ENCODE measurements around the gene URI1. TPM values are rescaled to one million over a fixed set of nuclear protein-coding genes. Genes with fewer than 3 reads are reported as not detected.
A peak's percentile ranks its signal among the peaks of the same experiment; 100 is the strongest.

The URI1 gene
- total RNA-seq, 2 donors from 2014 or later, result 49.6 to 59.7 TPM

- H3K36me3 Mint-ChIP-seq (ENCODE audit: low read depth), result no peaks in the 10 kb centered on the region
- no peak overlapping the region for H3K27ac Mint-ChIP-seq
- Histone ChIP-seq H3K9me3 (ENCODE audit: control insufficient read depth, low read length) (no peaks in the 10 kb centered on the region), H3K9ac (ENCODE audit: extremely low read depth, low read length, poor library complexity, severe bottlenecking) (no peak overlapping the region), H3K4me1 (ENCODE audit: control insufficient read depth, insufficient read depth, low read length) (no peaks in the 10 kb centered on the region), H3K4me3 (ENCODE audit: low read length) (no peak overlapping the region), H3K27me3 (ENCODE audit: control insufficient read depth, insufficient read depth, low read length, poor library complexity, severe bottlenecking) (no peaks in the 10 kb centered on the region), H3K27ac (ENCODE audit: low read depth, low read length) (no peak overlapping the region), H3K36me3 (ENCODE audit: control insufficient read depth, insufficient read depth, low read length) (no peaks in the 10 kb centered on the region)
- DNase-seq, result peak; percentile 23
- 88 to 90% methylated on average over 12 to 19 of the region's 19 CpGs for WGBS, 2 experiments (ENCODE audit: insufficient coverage in 1 of 2, insufficient read length in 1 of 2)
- TF ChIP-seq, protein P1, sequence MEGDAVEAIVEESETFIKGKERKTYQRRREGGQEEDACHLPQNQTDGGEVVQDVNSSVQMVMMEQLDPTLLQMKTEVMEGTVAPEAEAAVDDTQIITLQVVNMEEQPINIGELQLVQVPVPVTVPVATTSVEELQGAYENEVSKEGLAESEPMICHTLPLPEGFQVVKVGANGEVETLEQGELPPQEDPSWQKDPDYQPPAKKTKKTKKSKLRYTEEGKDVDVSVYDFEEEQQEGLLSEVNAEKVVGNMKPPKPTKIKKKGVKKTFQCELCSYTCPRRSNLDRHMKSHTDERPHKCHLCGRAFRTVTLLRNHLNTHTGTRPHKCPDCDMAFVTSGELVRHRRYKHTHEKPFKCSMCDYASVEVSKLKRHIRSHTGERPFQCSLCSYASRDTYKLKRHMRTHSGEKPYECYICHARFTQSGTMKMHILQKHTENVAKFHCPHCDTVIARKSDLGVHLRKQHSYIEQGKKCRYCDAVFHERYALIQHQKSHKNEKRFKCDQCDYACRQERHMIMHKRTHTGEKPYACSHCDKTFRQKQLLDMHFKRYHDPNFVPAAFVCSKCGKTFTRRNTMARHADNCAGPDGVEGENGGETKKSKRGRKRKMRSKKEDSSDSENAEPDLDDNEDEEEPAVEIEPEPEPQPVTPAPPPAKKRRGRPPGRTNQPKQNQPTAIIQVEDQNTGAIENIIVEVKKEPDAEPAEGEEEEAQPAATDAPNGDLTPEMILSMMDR (conservative IDR thresholded peaks at IDR 0.05), result no peak
- no peaks in the 10 kb centered on the region for H3K9me3 Mint-ChIP-seq
- H3K27me3 Mint-ChIP-seq (ENCODE audit: insufficient read depth), result peaks cover 2% of the 10 kb centered on the region
- H3K4me3 Mint-ChIP-seq, result no peak overlapping the region
- H3K4me1 Mint-ChIP-seq, result no peaks in the 10 kb centered on the region
These were observed 122.3 kb downstream of the URI1 start for GRCh38 chr19:30064348-30064699.

DNA sequence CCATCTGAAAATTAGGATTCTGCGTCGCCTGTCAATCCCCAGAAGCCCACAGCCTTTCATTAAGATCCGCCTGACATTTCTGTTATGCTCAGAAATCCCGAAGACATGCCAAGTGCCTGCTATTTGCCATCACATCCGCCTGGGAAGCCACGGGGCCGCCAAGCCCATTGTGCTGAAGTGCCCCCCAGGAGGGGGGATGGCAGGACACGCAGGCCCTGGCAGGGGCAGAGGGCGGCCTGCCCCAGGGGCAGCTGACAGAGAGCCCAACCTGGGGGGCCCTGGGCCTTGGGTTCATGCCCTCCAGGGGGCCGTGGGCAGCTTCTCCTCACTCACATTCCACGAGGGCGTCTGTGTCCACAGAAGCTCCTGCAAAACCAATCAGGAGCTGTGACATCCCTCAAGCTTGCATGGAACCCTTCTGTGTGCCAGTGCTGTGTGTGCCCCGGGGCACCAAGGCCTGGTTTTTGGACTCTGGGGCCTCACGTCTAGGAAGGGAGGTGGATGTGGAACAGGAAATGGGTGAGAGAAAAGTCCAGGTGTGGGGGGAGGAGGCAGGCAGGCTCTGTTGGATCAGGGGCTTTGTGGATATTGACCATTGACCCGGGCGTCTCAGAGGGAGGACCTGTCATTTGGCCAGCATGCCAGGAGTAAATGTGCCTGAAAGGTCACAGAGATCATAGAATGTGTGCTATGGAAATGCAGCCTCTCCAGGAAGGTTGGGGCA lies 122.9 kb downstream of the URI1 start:
- Mint-ChIP-seq H3K27me3 (ENCODE audit: insufficient read depth) (peaks cover 2% of the 10 kb centered on the region), H3K27ac (no peak overlapping the region), H3K4me1 (no peaks in the 10 kb centered on the region), H3K9me3 (no peaks in the 10 kb centered on the region), H3K36me3 (ENCODE audit: low read depth) (no peaks in the 10 kb centered on the region), H3K4me3 (no peak overlapping the region)
- H3K4me1 ChIP-seq (ENCODE audit: control insufficient read depth, insufficient read depth, low read length), result no peaks in the 10 kb centered on the region
- TF ChIP-seq, protein P1 (conservative IDR thresholded peaks at IDR 0.05), result no peak
- no peaks in the 10 kb centered on the region for H3K9me3 ChIP-seq (ENCODE audit: control insufficient read depth, low read length)
- DNase-seq, result peak; percentile 26
- H3K27me3 ChIP-seq (ENCODE audit: control insufficient read depth, insufficient read depth, low read length, poor library complexity, severe bottlenecking), result no peaks in the 10 kb centered on the region
- no peak overlapping the region for H3K9ac ChIP-seq (ENCODE audit: extremely low read depth, low read length, poor library complexity, severe bottlenecking)
- no peak overlapping the region for H3K27ac ChIP-seq (ENCODE audit: low read depth, low read length)
- H3K4me3 ChIP-seq (ENCODE audit: low read length), result no peak overlapping the region
- H3K36me3 ChIP-seq (ENCODE audit: control insufficient read depth, insufficient read depth, low read length), result no peaks in the 10 kb centered on the region
- 88 to 89% methylated on average over 12 to 16 of the region's 16 CpGs for WGBS, 2 experiments (ENCODE audit: insufficient coverage in 1 of 2, insufficient read length in 1 of 2)

- H3K9me3 ChIP-seq (ENCODE audit: control insufficient read depth, low read length), result no peaks in the 10 kb centered on the region
- H3K4me1 ChIP-seq (ENCODE audit: control insufficient read depth, insufficient read depth, low read length), result no peaks in the 10 kb centered on the region
- no peak overlapping the region for H3K9ac ChIP-seq (ENCODE audit: extremely low read depth, low read length, poor library complexity, severe bottlenecking)
- H3K36me3 ChIP-seq (ENCODE audit: control insufficient read depth, insufficient read depth, low read length), result no peaks in the 10 kb centered on the region
- WGBS, 2 experiments (ENCODE audit: insufficient coverage in 1 of 2, insufficient read length in 1 of 2), result 85 to 93% methylated on average over 4 to 5 of the region's 5 CpGs
- no peaks in the 10 kb centered on the region for H3K27me3 ChIP-seq (ENCODE audit: control insufficient read depth, insufficient read depth, low read length, poor library complexity, severe bottlenecking)
- peak; percentile 50 for DNase-seq
- TF ChIP-seq, protein P1 (conservative IDR thresholded peaks at IDR 0.05), result no peak
- no peaks in the 10 kb centered on the region for H3K36me3 Mint-ChIP-seq (ENCODE audit: low read depth)
- H3K27ac Mint-ChIP-seq, result no peak overlapping the region
- no peak overlapping the region for H3K4me3 ChIP-seq (ENCODE audit: low read length)
- H3K4me3 Mint-ChIP-seq, result no peak overlapping the region
- H3K4me1 Mint-ChIP-seq, result peaks cover 4% of the 10 kb centered on the region
- H3K9me3 Mint-ChIP-seq, result no peaks in the 10 kb centered on the region
- H3K27ac ChIP-seq (ENCODE audit: low read depth, low read length), result no peak overlapping the region
- peaks cover 2% of the 10 kb centered on the region for H3K27me3 Mint-ChIP-seq (ENCODE audit: insufficient read depth)
These were observed 123.9 kb downstream of the URI1 start for GRCh38 chr19:30065680-30066606.

Other genes starting within 250 kb of the URI1 start
- gene C19orf12, start 227.0 kb upstream of the URI1 start, total RNA-seq, result 10 to 100 TPM; 18.9 to 22.9 TPM
- 10 to 100 TPM; 33.3 to 34.9 TPM for gene CCNE1, start 130.2 kb upstream of the URI1 start, total RNA-seq

Measured in endodermal cell (in vitro differentiated cells).